HCT116 (cell line): ENCODE data around the gene DRD3.

Experiments used
- CEBPB ChIP-seq: IDR thresholded peaks from 2 replicates; pipeline ENCODE4 v1.6.1; 2012; ENCODE audit warnings: low read depth
- EZH2 ChIP-seq: fragments of 200-600 bp; sonication (generic); IDR thresholded peaks from 2 replicates; pipeline ENCODE4 v1.6.1; 2017; ENCODE audit warnings: antibody characterized with exemption, mixed run types
- EZH2phosphoT487 ChIP-seq: fragments of 200-600 bp; IDR thresholded peaks from 2 replicates; pipeline ENCODE4 v1.6.1; 2018; ENCODE audit warnings: antibody characterized with exemption, borderline replicate concordance
- POLR2A ChIP-seq: IDR thresholded peaks from 2 replicates; pipeline ENCODE4 v1.7.0; 2011; ENCODE audit warnings: borderline replicate concordance; ENCODE audit not compliant: insufficient read depth, insufficient read length; ENCODE audit errors: extremely low read depth
- POLR2AphosphoS5 ChIP-seq: IDR thresholded peaks from 2 replicates; pipeline ENCODE4 v1.6.1; 2011; ENCODE audit warnings: mild to moderate bottlenecking, low read depth, low read length, moderate library complexity
- SIN3A ChIP-seq: IDR thresholded peaks from 2 replicates; pipeline ENCODE4 v1.6.1; 2012; ENCODE audit warnings: low read depth
- SP1 ChIP-seq: IDR thresholded peaks from 2 replicates; pipeline ENCODE4 v1.6.1; 2012; ENCODE audit warnings: low read depth
- TCF7L2 ChIP-seq: IDR thresholded peaks from 2 replicates; pipeline ENCODE4 v1.7.0; 2011; ENCODE audit warnings: borderline replicate concordance, inconsistent platforms; ENCODE audit not compliant: insufficient read depth, insufficient read length; ENCODE audit errors: extremely low read depth
- ZFX ChIP-seq: fragments of 450-650 bp; IDR thresholded peaks from 2 replicates; pipeline ENCODE4 v1.6.1; 2017
- TF ChIP-seq, protein P1 (sequence below): IDR thresholded peaks from 2 replicates; pipeline ENCODE4 v1.6.1; 2012
- TF ChIP-seq, protein P2 (sequence below), 3 experiments: fragments of 200-600 bp in 1 of 3; sonication (generic) in 1 of 3; IDR thresholded peaks in 2 of 3; conservative IDR thresholded peaks in 1 of 3; 2 replicates each; pipeline ENCODE4 v1.5.1; 2012 to 2017; ENCODE audit warnings: low read depth in 2 of 3, low read length in 2 of 3, antibody characterized with exemption in 1 of 3, borderline replicate concordance in 1 of 3, control low read depth in 1 of 3, mild to moderate bottlenecking in 1 of 3, mixed read lengths in 1 of 3, mixed run types in 1 of 3, moderate library complexity in 1 of 3; ENCODE audit not compliant: insufficient read depth in 1 of 3
- TF ChIP-seq, protein P3 (sequence below): IDR thresholded peaks from 2 replicates; pipeline ENCODE4 v1.6.1; 2012
- TF ChIP-seq, protein P4 (sequence below): IDR thresholded peaks from 2 replicates; pipeline ENCODE4 v1.6.1; 2012; ENCODE audit warnings: low read depth

DNA sequence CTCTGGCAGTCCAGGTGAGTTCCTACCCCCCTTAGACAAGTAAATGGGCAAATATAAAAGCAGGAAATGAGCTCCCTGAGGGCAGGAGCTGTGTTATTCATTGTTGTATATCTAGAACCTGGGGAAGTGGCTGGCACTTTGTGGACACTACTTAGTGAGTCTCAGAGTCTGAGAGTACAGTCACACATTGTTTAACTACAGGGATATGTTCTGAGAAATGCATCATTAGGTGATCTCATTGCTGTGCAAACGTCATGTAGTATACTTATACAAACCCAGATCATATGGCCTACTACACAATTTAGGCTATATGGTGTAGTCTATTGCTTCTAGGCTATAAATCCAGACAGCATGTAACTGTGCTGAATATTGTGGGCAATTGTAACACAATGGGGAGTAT, 52.4 kb downstream of the DRD3 start:
- TF ChIP-seq POLR2A (no peak), CEBPB (no peak), EZH2 (no peak), POLR2AphosphoS5 (no peak), ZFX (no peak), SIN3A (no peak), TCF7L2 (no peak), SP1 (no peak), EZH2phosphoT487 (no peak)
- TF ChIP-seq, protein P1, sequence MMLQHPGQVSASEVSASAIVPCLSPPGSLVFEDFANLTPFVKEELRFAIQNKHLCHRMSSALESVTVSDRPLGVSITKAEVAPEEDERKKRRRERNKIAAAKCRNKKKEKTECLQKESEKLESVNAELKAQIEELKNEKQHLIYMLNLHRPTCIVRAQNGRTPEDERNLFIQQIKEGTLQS = no peak
- TF ChIP-seq, protein P2, sequence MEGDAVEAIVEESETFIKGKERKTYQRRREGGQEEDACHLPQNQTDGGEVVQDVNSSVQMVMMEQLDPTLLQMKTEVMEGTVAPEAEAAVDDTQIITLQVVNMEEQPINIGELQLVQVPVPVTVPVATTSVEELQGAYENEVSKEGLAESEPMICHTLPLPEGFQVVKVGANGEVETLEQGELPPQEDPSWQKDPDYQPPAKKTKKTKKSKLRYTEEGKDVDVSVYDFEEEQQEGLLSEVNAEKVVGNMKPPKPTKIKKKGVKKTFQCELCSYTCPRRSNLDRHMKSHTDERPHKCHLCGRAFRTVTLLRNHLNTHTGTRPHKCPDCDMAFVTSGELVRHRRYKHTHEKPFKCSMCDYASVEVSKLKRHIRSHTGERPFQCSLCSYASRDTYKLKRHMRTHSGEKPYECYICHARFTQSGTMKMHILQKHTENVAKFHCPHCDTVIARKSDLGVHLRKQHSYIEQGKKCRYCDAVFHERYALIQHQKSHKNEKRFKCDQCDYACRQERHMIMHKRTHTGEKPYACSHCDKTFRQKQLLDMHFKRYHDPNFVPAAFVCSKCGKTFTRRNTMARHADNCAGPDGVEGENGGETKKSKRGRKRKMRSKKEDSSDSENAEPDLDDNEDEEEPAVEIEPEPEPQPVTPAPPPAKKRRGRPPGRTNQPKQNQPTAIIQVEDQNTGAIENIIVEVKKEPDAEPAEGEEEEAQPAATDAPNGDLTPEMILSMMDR (IDR thresholded peaks at IDR 0.05 in 2 of 3, conservative IDR thresholded peaks at IDR 0.05 in 1 of 3; ENCODE audit: borderline replicate concordance in 1 of 3, insufficient read depth in 1 of 3, low read depth in 2 of 3, low read length in 2 of 3) = no peak
- TF ChIP-seq, protein P3, sequence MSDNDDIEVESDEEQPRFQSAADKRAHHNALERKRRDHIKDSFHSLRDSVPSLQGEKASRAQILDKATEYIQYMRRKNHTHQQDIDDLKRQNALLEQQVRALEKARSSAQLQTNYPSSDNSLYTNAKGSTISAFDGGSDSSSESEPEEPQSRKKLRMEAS = no peak
- TF ChIP-seq, protein P4, sequence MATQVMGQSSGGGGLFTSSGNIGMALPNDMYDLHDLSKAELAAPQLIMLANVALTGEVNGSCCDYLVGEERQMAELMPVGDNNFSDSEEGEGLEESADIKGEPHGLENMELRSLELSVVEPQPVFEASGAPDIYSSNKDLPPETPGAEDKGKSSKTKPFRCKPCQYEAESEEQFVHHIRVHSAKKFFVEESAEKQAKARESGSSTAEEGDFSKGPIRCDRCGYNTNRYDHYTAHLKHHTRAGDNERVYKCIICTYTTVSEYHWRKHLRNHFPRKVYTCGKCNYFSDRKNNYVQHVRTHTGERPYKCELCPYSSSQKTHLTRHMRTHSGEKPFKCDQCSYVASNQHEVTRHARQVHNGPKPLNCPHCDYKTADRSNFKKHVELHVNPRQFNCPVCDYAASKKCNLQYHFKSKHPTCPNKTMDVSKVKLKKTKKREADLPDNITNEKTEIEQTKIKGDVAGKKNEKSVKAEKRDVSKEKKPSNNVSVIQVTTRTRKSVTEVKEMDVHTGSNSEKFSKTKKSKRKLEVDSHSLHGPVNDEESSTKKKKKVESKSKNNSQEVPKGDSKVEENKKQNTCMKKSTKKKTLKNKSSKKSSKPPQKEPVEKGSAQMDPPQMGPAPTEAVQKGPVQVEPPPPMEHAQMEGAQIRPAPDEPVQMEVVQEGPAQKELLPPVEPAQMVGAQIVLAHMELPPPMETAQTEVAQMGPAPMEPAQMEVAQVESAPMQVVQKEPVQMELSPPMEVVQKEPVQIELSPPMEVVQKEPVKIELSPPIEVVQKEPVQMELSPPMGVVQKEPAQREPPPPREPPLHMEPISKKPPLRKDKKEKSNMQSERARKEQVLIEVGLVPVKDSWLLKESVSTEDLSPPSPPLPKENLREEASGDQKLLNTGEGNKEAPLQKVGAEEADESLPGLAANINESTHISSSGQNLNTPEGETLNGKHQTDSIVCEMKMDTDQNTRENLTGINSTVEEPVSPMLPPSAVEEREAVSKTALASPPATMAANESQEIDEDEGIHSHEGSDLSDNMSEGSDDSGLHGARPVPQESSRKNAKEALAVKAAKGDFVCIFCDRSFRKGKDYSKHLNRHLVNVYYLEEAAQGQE = no peak
